ENCODE measurements around the gene GNAQ.
A peak's percentile ranks its signal among the peaks of the same experiment; 100 is the strongest.

GNAQ gene

DNA sequence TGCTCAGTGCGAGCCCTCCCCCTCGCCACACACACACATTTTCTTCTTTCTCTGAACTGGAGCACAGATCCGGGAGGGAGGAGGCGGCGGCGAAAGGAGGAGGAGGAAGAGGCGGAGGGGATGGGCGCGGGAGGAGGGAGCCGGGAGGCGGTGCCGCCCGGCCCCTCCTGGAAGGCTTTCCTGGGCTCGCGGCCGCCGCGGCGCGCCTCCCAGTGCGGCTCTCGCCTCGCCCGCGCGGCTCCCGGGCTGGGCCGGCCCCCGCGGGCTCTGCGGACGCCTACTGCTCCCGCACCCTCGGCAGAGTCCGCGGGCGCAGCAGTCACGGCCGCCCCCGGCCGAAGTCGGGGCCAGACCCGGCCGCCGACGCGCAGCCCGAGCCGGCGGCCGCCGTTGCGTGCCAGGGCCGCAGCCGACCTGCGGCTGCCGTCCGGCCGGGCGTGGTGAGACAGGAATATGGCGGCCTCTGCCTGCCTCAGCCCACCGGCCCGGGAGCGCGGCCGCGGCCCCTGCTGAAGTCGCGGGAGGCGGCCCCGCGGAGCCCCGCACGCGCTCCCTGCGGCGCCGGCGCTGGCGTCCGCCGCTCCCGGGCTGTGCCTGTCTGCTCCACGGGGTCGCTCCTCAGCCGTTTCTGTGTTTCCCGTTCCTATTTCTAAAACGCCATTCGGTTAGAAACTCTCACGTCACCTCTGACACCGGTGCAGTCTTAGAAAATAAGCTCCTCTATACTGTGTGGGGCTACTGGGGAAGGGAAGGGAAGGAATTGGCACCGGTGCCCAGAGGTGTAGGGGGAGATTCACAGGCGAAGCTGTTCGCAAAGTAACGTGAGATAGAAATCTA, 500 bp upstream of the GNAQ start:
- DNase-seq = peak; percentile 61 to 80 (median 70)

DNA sequence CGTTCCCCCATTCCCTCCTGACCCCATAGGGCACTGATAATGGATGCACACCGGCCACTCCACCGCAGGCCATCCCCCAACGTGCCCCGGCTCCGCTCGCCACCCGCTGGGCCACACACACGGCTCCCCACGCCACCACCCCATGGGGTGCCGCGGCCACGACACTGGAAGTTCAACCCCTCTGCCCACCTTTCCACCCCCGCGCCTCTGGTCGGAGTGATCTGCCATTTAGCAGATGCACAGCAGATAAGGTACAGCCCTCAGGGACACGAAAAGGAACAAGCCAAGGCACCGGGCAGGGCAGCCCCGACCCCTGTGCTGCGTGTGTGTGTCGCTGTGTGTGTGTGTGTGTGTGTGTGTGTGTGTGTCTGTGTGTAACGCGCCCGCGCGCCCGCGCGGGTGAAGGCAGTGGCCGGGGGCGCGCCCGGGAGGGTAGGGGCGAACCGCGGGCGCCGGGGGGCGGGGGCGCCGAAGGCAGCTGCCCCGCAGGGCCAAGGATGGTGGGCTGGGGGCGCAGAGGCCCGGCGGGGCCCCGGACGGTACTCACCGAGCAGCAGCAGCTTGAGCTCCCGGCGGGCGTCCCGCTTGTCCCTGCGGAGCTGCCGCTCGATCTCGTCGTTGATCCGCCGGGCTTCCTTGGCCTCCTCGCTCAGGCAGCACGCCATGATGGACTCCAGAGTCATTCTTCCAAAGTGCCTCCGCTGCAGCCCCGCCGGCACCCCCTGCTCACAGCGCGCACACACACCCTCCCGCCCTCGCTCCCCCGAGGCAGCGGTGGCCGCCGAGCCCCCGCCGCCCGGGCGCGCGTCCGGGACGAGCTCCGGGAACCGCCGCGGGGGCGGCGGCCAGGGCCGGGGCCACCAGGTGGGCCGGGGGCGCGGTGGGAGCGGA, 813 bp downstream of the GNAQ start:
- DNase-seq = peak; percentile 13 to 72 (median 41)

DNA sequence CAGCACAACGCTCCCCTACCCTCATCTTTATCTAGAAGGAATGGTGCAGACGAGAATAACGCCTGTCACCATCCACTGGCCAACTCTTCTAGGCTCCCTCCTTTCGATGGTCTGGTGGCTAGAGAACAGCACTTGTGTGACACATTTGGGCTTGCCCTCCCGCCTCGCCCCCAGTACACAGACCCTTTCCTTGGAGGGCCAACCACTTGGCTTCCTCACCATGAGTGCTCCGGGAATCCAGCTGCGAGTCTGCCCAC, 1.4 kb downstream of the GNAQ start:
- DNase-seq = peak in 1 of 5 donors; percentile 52

DNA sequence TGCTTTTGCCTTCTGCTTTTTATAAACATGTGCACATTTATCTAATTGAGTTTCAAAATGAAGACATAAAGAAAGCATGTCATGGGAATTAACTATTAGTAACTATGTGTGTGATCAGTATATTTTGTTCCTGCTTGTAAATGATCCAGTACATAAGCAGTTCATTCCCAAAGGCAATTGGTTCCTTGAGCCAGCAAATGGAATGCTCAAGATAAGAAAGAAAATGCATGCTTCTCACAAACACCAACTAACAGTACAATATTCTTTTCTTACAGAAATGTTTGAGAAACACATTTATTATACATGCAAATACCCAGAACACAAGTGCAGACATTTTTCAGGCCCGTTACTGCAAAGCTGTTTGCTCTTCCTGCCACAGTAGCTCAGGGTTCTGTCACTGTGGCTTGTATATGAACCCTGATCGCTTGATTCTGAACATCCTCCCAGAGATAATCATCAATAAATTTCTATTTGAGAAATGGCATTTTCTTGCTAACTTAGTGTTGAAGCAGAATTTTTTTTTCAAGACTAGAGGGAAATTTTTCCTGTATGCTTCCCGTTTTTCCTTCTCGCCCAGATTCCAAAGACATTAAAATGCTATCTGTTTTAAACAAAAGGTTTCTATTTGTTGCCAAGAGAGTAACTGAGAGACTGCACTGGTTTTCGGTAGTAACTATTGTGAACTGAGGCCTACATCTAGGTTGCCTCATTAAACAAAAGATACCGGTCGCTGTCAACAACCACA, 1.9 kb downstream of the GNAQ start:
- DNase-seq = peak in 1 of 5 donors; percentile 58

DNA sequence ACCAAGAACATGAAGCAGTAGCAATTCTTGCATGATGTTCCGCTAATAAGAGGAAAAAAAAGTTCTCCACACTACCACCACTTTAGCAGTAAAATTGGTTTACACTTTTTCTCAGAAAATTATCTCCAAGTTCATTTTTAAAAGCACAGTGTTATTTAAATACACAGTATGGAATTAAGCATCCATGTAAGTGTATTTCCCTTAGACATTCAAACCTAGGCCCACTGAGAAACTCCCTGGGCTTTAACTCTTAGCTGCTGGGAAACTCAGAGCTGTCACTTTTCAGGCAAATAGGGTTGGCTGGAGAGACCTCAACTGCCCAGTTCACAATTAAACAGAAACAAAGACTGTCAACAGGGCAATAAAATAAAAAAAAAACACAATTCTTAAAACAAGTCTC, 2.7 kb downstream of the GNAQ start:
- no peak for DNase-seq

DNA sequence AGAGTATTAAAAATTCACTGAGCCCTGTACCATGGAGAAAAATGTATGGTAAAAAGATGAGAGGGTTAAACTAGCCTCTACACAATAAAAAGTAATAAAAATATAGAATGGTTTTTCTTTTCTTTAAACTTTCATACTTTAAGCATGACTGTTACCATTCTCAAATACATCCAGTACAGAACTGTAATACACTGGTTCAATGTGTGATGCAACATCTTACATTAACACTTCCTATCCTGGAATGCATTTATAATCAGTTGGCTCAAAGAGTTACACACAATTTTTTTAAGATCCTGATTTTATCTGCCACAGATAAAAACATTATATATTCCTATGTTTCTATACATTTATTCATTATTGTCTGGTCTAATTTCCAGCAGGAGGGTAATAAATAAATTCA, 4.7 kb downstream of the GNAQ start:
- DNase-seq = no peak

DNA sequence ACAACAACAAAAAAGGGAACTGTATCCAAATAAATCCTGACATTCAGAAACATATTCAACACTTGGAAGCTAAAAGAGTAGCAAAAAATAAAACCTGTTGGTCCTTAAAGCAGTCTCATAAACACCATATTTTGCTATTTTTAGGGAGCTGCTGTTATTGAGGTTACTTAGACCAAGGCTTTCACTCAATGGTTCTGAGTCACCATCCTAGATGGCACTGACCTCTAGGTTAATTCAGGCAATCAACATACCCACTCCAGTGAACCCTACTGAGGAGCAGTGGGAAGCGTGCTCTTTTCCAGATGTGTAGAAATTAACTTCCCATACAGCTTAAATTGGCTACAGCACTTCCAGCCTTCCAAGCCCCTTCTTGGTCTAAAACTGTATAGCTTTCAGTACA, 5.2 kb downstream of the GNAQ start:
- DNase-seq = no peak

DNA sequence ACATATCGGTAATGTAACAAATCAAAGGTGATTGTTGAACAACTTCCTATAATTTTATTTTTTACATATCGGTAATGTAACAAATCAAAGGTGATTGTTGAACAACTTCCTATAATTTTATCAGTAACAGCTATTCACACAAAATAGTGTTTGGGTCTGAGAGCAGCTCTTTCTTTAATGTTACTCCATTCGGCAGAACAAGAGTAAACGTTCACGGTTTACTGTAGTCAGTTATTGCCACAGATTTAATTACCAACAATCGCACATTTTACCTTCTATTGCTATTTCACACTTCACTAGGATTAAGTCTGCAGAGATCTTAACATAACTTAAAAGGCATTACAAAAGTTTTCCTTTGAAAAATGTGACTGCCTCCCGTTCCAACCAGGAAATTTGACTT, 6.4 kb downstream of the GNAQ start:
- DNase-seq = no peak

DNA sequence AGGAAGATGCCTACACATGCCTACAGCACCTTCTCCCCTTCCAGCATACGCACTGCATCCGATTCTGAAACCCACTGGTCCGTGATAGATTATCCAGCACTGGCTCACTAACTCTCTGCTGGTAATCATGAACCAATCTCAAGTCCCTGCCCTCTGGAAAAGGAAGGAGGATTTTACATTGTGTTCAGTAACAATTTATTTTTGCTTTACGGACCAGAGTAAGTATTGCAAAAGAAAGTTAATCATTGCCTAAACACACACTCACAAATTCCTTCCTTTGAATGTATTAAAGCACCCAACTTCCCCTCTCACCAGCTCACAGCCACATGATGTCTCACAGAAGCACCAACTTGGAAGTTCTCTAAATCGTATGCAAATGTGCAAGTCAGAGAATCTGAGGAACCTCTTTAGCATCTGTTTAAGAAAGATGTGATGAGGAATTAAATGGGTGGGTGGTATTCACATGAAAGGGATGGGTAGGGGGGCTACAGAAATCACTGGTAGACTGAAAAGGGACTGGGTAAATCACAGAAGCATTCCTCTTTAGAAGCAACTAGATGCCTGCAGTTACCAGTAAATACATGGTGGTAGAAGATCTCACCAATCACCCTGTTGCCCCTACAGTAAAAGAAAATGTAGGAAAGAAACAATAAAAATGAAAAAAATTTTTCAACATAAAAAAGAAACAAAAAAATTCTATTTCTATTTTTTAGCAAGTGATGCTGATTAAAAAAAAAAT, 8.4 kb downstream of the GNAQ start:
- DNase-seq = no peak

DNA sequence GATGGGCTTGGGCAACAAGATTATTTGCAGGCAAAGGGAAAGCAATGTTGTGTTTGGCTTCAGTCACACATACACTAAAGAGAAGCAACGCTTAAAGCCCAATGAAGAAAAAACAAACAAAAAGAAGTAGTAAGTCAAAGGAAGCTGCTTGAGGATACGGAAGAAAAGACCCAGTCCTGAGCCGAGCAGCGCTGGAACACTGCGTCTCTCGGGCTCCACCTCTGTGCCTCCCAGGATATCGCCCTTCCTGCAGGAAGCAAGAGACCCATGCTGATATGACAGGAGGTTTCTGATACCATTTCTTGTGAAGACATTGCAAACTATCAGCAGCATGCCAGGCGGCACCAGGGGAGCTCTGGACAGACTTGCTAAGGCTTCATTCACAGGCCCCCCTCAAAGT, 9.9 kb downstream of the GNAQ start:
- DNase-seq = no peak

DNA sequence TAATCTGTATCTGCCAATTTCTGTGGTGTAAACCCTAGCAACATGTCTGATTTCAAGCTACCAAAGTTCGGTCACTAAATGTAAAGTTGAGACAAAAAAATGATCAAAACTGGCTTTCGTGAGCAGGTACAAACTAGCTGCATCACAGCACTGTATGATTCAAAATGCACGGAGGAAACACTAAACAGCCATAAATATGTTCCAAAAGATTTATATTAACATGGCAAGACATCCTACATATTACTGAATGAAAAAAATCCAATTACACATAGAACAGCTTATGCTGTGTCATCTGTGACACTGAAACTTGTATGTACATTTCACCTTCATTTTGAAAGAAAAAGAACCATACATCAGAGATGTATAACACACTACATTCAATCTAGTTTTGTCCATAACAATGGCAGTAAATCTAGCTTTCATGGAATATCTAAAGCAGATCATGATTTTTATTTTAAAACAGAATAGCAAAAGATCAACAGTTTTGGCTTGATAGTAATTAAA, 14.4 kb downstream of the GNAQ start:
- DNase-seq = no peak

DNA sequence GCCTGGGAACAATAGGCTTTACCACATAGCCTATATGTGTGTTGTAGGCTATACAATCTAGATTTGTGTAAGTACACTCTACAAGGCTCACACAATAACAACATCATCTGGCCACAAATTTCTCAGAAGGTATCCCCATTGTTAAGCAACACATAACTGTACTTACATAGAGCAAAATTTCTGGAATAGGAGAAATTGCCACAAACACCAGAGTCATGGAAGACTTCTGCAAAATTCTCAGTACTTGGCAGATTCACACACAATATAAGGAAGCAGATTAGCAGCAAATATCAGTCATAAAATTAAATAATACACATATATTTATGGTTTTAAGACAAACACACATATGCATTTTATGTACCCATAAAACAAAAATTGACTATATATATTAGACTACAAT, 16.4 kb downstream of the GNAQ start:
- DNase-seq = no peak

DNA sequence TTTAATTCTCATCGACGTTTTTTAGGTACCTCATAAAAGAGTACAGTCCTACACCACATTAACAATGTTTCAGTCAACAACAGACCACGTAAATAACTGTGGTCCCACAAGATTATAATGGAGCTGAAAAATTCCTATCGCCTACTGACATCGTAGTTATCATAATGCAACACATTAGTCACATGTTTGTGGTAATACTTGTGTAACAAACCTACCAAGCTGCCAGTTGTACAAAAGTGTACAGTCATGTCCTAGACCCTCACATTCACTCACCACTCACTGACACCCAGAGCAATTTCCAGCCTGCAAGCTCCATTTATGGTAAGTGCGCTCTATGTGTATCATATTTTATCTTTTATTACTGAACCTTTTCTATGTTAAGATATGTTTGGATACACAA, 16.8 kb downstream of the GNAQ start:
- DNase-seq = no peak

DNA sequence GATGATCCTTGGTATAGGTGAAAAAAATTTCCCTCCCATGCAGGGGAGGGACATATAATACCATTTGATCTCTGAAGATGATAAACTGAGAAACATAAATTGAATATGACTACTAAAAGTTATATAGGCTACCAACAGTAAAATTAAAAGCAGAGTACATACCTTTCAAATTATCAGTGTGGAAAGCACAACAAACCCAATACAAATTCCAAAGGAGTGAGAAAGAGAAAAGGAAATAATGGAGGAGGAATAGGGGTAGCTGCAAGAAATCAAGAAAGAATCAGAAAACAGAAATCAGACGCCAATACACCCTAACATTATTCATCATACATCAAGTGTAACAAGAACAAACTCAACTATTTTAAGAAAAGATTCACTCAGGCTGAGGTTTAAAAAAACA, 17.7 kb downstream of the GNAQ start:
- DNase-seq = no peak

DNA sequence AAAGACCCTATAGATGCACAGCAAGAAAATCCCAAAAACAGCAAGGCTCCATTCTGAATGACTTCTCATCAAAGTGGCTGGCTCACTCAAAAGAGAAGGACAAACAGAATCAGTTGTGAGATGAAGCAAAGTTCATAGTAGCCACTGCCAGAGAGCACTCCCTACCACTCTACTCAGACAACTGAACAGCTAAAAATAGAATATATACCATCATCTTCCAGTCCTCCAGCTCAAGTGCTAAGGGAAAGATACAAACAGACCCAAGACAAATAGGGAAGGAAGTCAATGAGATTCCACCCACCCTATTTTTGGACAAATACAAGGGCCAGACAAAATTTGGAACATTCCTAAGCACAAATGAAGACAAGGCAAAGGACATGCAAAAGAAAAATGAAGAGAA, 20.6 kb downstream of the GNAQ start:
- no peak for DNase-seq

DNA sequence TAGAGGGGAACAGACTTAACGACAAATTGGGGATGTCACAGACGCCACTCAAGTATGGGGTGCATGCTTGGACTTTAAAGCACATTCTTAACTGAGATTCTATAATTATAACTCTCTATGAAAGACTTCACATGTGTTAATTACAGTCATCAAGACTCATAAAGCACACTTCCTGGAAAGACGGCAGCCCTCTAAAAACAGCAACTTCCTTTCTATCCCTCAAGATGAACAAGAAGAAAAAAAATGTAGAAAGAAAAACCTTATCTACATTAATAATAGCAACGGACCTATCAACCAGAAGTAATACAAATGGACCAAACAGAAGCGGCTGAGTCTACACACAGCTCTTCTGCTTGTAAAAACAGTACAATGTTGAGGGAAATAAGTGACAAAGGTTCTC, 21.2 kb downstream of the GNAQ start:
- peak in 1 of 5 donors; percentile 33 for DNase-seq

DNA sequence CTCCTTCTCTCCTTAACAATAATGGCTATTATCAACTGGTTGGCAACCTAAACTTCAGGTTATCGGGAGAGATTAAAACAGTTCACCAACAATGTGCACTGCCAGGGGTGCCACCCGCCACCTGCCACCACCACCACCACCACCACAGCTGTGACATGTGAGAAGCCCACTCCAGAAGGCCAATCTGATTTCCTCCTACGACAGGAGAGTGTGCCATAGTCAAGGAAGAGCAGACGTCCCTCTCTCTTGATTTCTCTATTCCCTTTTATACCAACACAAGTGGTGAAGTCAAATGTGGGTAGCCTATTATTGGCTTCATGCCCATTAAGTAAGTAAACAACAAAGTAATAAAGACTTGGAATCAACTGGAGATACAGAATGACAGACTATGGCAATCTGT, 22.4 kb downstream of the GNAQ start:
- DNase-seq = no peak

DNA sequence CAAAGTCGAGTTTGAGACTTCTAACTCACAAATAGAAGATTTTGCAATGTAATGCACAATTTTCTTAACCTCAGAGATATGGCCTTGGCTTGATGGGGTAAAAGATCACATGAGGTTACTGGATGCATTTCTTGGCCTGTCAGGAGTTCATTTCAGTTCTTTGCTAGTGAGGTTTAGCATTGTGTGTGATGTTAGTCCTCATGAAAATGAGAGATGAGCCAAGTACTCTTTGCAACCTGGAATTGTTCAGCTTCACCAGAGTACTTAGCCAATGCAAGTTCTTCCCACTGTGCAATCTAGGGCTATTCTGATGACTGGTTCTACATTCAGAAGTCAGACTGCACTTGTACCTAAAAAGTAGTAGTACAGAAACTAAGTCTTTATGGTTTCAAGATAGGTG, 24.9 kb downstream of the GNAQ start:
- no peak for DNase-seq

DNA sequence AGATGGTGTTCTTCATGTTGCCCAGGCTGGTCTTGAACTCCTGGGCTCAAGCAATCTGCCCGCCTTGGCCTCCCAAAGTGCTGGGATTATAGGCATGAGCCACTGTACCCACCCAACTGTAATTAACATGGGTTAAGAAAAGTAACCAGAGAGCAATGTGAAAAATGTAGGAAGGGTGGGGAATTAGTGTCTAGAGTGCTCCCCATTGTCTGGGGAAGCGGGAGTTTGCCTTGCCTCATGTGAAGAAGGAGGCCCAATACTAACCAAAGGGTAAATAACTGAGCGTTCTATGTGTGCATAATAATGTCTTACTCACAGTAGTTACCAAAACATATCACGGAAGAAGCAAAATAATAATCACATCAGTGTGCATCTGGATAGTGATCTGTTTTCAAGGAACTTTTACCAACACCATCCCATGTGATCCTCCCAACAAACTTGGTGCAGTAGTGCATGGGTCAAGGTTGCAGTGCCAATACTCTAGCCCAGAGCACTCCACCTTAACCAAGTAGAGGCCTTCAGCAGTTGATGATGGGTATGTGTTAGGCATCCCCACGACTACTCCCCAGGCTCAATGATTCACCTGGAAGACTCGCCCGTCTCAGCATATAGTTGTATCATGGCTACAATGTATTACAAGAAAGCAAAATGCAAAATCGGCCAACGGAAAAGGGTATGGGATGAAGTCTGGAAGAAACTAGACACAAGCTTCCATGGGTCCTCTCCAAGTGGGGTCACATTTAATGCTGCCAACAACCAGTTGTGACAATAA, 26.2 kb downstream of the GNAQ start:
- no peak for DNase-seq

DNA sequence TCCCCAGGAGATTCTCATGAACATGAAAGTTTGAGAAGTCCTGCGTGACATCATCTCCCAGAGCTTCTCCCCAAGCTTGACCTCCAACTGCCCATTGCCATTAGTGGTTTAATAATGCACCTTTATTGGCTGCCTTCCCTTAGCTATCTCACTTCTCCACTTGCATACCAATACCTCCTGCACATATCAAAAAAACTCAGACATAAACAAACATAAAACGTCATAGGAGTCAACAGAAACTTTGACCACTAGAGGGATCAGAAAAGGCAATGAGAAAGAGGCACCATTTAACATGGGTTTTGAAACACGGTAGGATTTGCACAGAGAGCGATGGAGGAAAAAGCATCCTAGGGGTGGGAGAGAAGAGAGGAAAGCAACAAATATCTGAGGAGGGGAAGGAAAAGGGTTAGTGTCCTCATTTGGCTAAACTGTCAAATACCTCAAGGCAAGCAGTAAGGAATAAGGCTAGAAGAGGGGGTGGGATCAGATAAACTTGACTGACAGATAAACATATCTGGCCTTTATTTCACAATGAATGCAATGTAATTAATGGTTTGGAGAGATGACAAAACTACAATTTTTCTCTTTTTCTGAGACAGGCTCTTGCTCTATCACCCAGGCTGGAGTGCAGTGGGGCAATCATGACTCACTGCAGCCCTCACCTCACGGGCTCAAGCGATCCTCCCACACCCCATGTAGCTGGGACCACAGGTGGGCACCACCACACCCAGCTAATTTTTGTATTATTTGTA, 27.0 kb downstream of the GNAQ start:
- DNase-seq = no peak

DNA sequence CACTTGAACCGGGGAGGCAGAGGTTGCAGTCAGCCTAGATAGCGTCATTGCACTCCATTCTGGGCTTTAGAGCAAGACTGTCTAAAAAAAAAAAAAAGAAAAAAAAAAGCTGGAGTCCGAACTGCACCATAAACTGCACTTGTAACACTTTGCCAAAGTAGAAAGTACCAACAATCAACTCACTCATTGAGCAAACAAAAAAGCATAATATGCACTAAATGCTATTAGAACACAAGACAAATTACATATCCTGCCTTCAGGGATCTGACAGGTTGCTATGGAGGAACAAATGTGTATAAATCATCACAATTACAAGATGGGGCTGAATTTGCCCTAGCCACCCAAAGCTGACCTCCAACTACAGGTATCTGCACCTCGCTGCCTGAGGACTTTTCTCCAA, 27.9 kb downstream of the GNAQ start:
- no peak for DNase-seq
